HepG2 (cell line): ENCODE measurements around the gene SENP7. TPM values are rescaled to one million over a fixed set of nuclear protein-coding genes. Genes with fewer than 3 reads are reported as not detected.

Experiments
- ATAC-seq: fragments of 200-7000 bp; cut with Tn5 transposase; 3 replicates; pipeline ENCODE4 v1.9.1; 2020; ENCODE audit warnings: mild to moderate bottlenecking, moderate library complexity
- BruUV-seq: library from RNA; stranded (reverse); fragments of 400-500 nt; replicated peaks from 2 replicates; lab custom pipeline; 2021; lab: Mats Ljungman, UMichigan
- CTCF ChIA-PET: fragments of 300-600 bp; formaldehyde crosslinking; extraction: SDS; loops from one replicate; lab custom pipeline; 2021; ENCODE audit warnings: low total read pairs, inconsistent platforms, low intra/inter-chr PET ratio; lab: Yijun Ruan, JAX
- POLR2A ChIA-PET: fragments of 350-600 bp; sonication (Branson Sonifier 250); formaldehyde crosslinking; loops from one replicate; lab custom pipeline; 2020; ENCODE audit warnings: antibody characterized with exemption, inconsistent platforms; lab: Yijun Ruan, JAX
- DNase-seq: peaks from one replicate; pipeline ENCODE4 v3.0.0-alpha.2; 2015; ENCODE audit warnings: low spot score
- FAIRE-seq: peaks from 3 replicates; lab custom pipeline; 2011; peaks lifted over from hg19 to GRCh38; lab: Jason Lieb, UNC
- H2AFZ ChIP-seq: one replicate; pipeline ENCODE4 v1.6.1; 2011; ENCODE audit warnings: low read length, inconsistent platforms
- H3K27ac ChIP-seq: fragments of 300-600 bp; 3 replicates; pipeline ENCODE4 v1.8.0; 2011; ENCODE audit warnings: mixed run types, mild to moderate bottlenecking, mixed read lengths, low read length, inconsistent platforms; ENCODE audit not compliant: insufficient read depth; ENCODE audit errors: extremely low read length
- H3K27me3 ChIP-seq, 2 experiments: fragments of 200-600 bp in 1 of 2; 2 replicates in 1 of 2; 3 replicates in 1 of 2; pipeline versions ENCODE4 v1.6.0 to v1.8.0; 2011; ENCODE audit warnings: low read length in 2 of 2, mild to moderate bottlenecking in 2 of 2, moderate library complexity in 2 of 2, inconsistent platforms in 1 of 2; ENCODE audit not compliant: insufficient read depth in 2 of 2, control insufficient read depth in 1 of 2
- H3K36me3 ChIP-seq, 2 experiments: fragments of 200-600 bp in 1 of 2; replicated peaks in 1 of 2; 2 replicates in 1 of 2; 3 replicates in 1 of 2; pipeline versions ENCODE4 v1.5.1 to v1.8.0; 2011; ENCODE audit warnings: low read length in 2 of 2, inconsistent platforms in 1 of 2; ENCODE audit not compliant: insufficient read depth in 2 of 2, control insufficient read depth in 1 of 2
- H3K4me1 ChIP-seq: 2 replicates; pipeline ENCODE4 v1.5.1; 2012; ENCODE audit warnings: low read length, inconsistent platforms; ENCODE audit not compliant: insufficient read depth
- H3K4me2 ChIP-seq: 2 replicates; pipeline ENCODE4 v1.6.0; 2011; ENCODE audit warnings: low read depth, low read length, inconsistent platforms
- H3K4me3 ChIP-seq, 3 experiments: fragments of 200-600 bp in 1 of 3; sonication (generic), shearing (Covaris generic) in 1 of 3; replicated peaks in 1 of 3; 2 replicates each; pipeline ENCODE4 v1.5.1; 2011 to 2016; ENCODE audit warnings: low read length in 3 of 3, inconsistent platforms in 2 of 3, low read depth in 2 of 3, mild to moderate bottlenecking in 2 of 3, control low read depth in 1 of 3, mixed read lengths in 1 of 3; ENCODE audit not compliant: insufficient read depth in 1 of 3
- H3K79me2 ChIP-seq: one replicate; pipeline ENCODE4 v1.6.1; 2011; ENCODE audit warnings: low read length, inconsistent platforms; ENCODE audit not compliant: insufficient read depth
- H3K9ac ChIP-seq: 2 replicates; pipeline ENCODE4 v1.6.0; 2011; ENCODE audit warnings: mild to moderate bottlenecking, low read depth, low read length, inconsistent platforms; ENCODE audit not compliant: insufficient read depth
- H3K9me3 ChIP-seq: 2 replicates; pipeline ENCODE4 v1.5.1; 2012; ENCODE audit warnings: mild to moderate bottlenecking, low read length
- H4K20me1 ChIP-seq: 2 replicates; pipeline ENCODE4 v1.6.0; 2011; ENCODE audit warnings: inconsistent platforms, mild to moderate bottlenecking, low read length, moderate library complexity; ENCODE audit not compliant: insufficient read depth
- ARNTL ChIP-seq: sonication (generic); formaldehyde crosslinking; IDR thresholded peaks from 2 replicates; pipeline ENCODE4 v1.4.0; 2020; ENCODE audit warnings: mild to moderate bottlenecking, missing genetic modification reagents
- BCL3 ChIP-seq: sonication (generic); formaldehyde crosslinking; IDR thresholded peaks from 2 replicates; pipeline ENCODE4 v1.5.1; 2020; ENCODE audit warnings: mild to moderate bottlenecking, missing genetic modification reagents, moderate library complexity
- CBX1 ChIP-seq: IDR thresholded peaks from one replicate; pipeline ENCODE4 v1.6.1; 2016; ENCODE audit warnings: antibody characterized with exemption, low read depth
- CHCHD3 ChIP-seq: sonication (generic); formaldehyde crosslinking; IDR thresholded peaks from 2 replicates; pipeline ENCODE4 v1.8.0; 2022; ENCODE audit warnings: mild to moderate bottlenecking, missing genetic modification reagents, moderate library complexity
- GATA4 ChIP-seq: sonication (generic); IDR thresholded peaks from 2 replicates; pipeline ENCODE4 v1.6.1; 2016; ENCODE audit warnings: antibody characterized with exemption, low read depth, borderline replicate concordance
- HNF1A ChIP-seq, 2 experiments: sonication (generic) in 1 of 2; formaldehyde crosslinking in 1 of 2; IDR thresholded peaks; 2 replicates each; pipeline versions ENCODE4 v1.4.0 to v1.6.1; 2016 to 2020; ENCODE audit warnings: borderline replicate concordance in 1 of 2, low read depth in 1 of 2, mild to moderate bottlenecking in 1 of 2, missing genetic modification reagents in 1 of 2
- HNRNPH1 ChIP-seq: fragments of 200-400 bp; formaldehyde crosslinking; optimal IDR thresholded peaks from 2 replicates; pipeline ENCODE3; 2017; ENCODE audit warnings: mild to moderate bottlenecking, low read depth, low read length
- KDM3A ChIP-seq: IDR thresholded peaks from 2 replicates; pipeline ENCODE4 v1.6.1; 2018; ENCODE audit warnings: low read depth, missing compliant biosample characterization
- MEIS2 ChIP-seq: sonication (generic); formaldehyde crosslinking; IDR thresholded peaks from 2 replicates; pipeline ENCODE4 v1.9.0; 2021; ENCODE audit warnings: mild to moderate bottlenecking, missing genetic modification reagents
- NFYB ChIP-seq: sonication (generic); formaldehyde crosslinking; IDR thresholded peaks from 2 replicates; pipeline ENCODE4 v1.4.0; 2020; ENCODE audit warnings: missing genetic modification reagents
- RFX1 ChIP-seq: fragments of 450-650 bp; IDR thresholded peaks from 2 replicates; pipeline ENCODE4 v1.6.1; 2017
- RFX5 ChIP-seq: IDR thresholded peaks from 2 replicates; pipeline ENCODE4 v1.6.1; 2011; ENCODE audit warnings: low read depth, low read length, improper control_type of control experiment
- TEF ChIP-seq: sonication (generic); formaldehyde crosslinking; IDR thresholded peaks from 2 replicates; pipeline ENCODE4 v1.5.0; 2020; ENCODE audit warnings: missing genetic modification reagents
- ZBTB38 ChIP-seq: sonication (generic); formaldehyde crosslinking; IDR thresholded peaks from 2 replicates; pipeline ENCODE4 v1.5.1; 2020; ENCODE audit warnings: mild to moderate bottlenecking, missing genetic modification reagents
- ZNF704 ChIP-seq: sonication (generic); formaldehyde crosslinking; IDR thresholded peaks from 2 replicates; pipeline ENCODE4 v1.8.1; 2023; ENCODE audit warnings: mild to moderate bottlenecking, inconsistent platforms, moderate library complexity, missing genetic modification reagents, borderline replicate concordance
- WGBS: methylation state at CpG from one replicate; pipeline ENCODE4 v1.1.6; 2017; ENCODE audit warnings: low lambda C conversion rate; 5-methylcytosine and 5-hydroxymethylcytosine counted together
- in situ Hi-C: cut with HindIII; loops from 2 replicates; pipeline ENCODE4 v1.10.0; 2017; ENCODE audit warnings: low pct_unique_long_range_greater_than_20kb; ENCODE audit not compliant: extremely low pct_ligation_motif_present
- intact Hi-C: fragments of 100-400 bp; cut with micrococcal nuclease; formaldehyde crosslinking; loops from one replicate; pipeline ENCODE4 v1.10.0; 2022; ENCODE audit not compliant: unreplicated experiment
- polyA plus RNA-seq, 8 experiments: library from polyadenylated mRNA; depleted of rRNA in 3 of 8; stranded (reverse) in 7 of 8; unstranded in 1 of 8; fragments of >200 nt; fragmentation: Illumina TruSeq in 4 of 8; extraction: Trizol in 4 of 8; gene quantifications; 2 replicates each; pipeline versions ENCODE4 v1.2.1 to v1.2.3, GENCODE V29; 2011 to 2016; ENCODE audit warnings: low read depth in 4 of 8, missing spikeins in 1 of 8, mixed read lengths in 1 of 8; ENCODE audit not compliant: insufficient read depth in 1 of 8
- total RNA-seq, 5 experiments: library from RNA; depleted of rRNA; stranded (reverse); fragments of >200 nt; fragmentation: Illumina TruSeq; extraction: Trizol; gene quantifications; 2 replicates each; pipeline ENCODE4 v1.2.3, GENCODE V29; 2016; ENCODE audit warnings: low read depth in 1 of 5

SENP7 gene
- total and polyA plus RNA-seq, 2 of the 13 experiments (the other 11 are each of a cell fraction or from before 2014, with no cell fraction given), result 9.1 to 10.3 TPM

- no TSS peak for BruUV-seq
- TF ChIP-seq RFX1, result no peak
- no peak for TF ChIP-seq BCL3
- no peak for TF ChIP-seq RFX5
- TF ChIP-seq NFYB (CRISPR knock-in tag), result no peak
- no peak for TF ChIP-seq KDM3A
- TF ChIP-seq HNF1A (IDR thresholded peaks at IDR 0.05; ENCODE audit: low read depth), result no peak
- TF ChIP-seq HNF1A (CRISPR knock-in tag; IDR thresholded peaks at IDR 0.05; ENCODE audit: borderline replicate concordance), result no peak
- TF ChIP-seq ZNF704, result no peak
- no peak for TF ChIP-seq ZBTB38 (CRISPR knock-in tag)
- TF ChIP-seq HNRNPH1, result no peak
- no peak for TF ChIP-seq TEF (CRISPR knock-in tag)
- no peak for TF ChIP-seq ARNTL (CRISPR knock-in tag)
- no peak for TF ChIP-seq CBX1
- no peak for TF ChIP-seq GATA4
- no peak for TF ChIP-seq CHCHD3
- no peak for TF ChIP-seq MEIS2 (CRISPR knock-in tag)
- no peaks in the 10 kb centered on the region for H3K4me1 ChIP-seq
- no peak overlapping the region for H3K4me2 ChIP-seq
- intact Hi-C loops (no loop called here), in situ Hi-C loops (no loop called here)
- H3K79me2 ChIP-seq, result no peaks in the 10 kb centered on the region
- no peak overlapping the region for H3K27ac ChIP-seq
- H4K20me1 ChIP-seq, result no peaks in the 10 kb centered on the region
- no peak overlapping the region for H2AFZ ChIP-seq
- no peak for DNase-seq
- H3K4me3 ChIP-seq, result no peak overlapping the region
- no peaks in the 10 kb centered on the region for H3K36me3 ChIP-seq
- CTCF ChIA-PET, result no interaction called here
- no peak overlapping the region for H3K9ac ChIP-seq
- no peak for FAIRE-seq
- H3K27me3 ChIP-seq, result 0 out of 5 replicates have a peak, but pooled peaks cover 0 to 7% of the 10 kb centered on the region in 2 experiments
- POLR2A ChIA-PET, result no interaction called here
- ATAC-seq, result no peak
- no peaks in the 10 kb centered on the region for H3K9me3 ChIP-seq
- 7% methylated on average over 9 of the region's 9 CpGs for WGBS
Observed at GRCh38 chr3:101532783-101533602, 20.0 kb upstream of the SENP7 start.
